ENCODE results near the gene SLC38A9.

Gene SLC38A9

DNA sequence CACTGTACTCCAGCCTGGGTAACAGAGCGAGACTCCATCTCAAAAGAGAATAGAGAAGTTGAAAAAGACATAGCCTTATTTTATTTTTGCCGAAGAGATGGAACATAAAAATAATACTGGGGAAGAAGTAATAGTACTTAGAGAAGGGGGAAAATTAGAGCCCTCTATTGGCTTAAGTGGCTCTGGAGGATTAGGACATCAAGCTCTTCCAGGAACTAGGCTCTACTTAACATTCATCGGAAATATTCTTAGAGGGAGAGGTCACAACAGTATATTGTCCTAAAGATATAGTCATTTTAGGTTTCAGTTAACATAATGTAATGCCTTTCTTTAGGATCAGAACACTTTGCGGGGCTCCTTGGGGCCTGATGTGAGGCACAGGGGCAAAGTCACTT is 91.4 kb downstream of the SLC38A9 start:
- H3K9me3 ChIP-seq = no peaks in the 10 kb centered on the region
- H3K27ac ChIP-seq = no peak overlapping the region
- intact Hi-C loops (cut with DNase I; ENCODE audit: low total_unique reads) = no loop called here
- TF ChIP-seq, protein P1, sequence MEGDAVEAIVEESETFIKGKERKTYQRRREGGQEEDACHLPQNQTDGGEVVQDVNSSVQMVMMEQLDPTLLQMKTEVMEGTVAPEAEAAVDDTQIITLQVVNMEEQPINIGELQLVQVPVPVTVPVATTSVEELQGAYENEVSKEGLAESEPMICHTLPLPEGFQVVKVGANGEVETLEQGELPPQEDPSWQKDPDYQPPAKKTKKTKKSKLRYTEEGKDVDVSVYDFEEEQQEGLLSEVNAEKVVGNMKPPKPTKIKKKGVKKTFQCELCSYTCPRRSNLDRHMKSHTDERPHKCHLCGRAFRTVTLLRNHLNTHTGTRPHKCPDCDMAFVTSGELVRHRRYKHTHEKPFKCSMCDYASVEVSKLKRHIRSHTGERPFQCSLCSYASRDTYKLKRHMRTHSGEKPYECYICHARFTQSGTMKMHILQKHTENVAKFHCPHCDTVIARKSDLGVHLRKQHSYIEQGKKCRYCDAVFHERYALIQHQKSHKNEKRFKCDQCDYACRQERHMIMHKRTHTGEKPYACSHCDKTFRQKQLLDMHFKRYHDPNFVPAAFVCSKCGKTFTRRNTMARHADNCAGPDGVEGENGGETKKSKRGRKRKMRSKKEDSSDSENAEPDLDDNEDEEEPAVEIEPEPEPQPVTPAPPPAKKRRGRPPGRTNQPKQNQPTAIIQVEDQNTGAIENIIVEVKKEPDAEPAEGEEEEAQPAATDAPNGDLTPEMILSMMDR (IDR thresholded peaks at IDR 0.05) = no peak
- no peaks in the 10 kb centered on the region for H3K27me3 ChIP-seq
- no peak overlapping the region for H3K4me3 ChIP-seq
- H3K4me1 ChIP-seq = no peaks in the 10 kb centered on the region
- H3K36me3 ChIP-seq = no peaks in the 10 kb centered on the region
- DNase-seq = no peak

DNA sequence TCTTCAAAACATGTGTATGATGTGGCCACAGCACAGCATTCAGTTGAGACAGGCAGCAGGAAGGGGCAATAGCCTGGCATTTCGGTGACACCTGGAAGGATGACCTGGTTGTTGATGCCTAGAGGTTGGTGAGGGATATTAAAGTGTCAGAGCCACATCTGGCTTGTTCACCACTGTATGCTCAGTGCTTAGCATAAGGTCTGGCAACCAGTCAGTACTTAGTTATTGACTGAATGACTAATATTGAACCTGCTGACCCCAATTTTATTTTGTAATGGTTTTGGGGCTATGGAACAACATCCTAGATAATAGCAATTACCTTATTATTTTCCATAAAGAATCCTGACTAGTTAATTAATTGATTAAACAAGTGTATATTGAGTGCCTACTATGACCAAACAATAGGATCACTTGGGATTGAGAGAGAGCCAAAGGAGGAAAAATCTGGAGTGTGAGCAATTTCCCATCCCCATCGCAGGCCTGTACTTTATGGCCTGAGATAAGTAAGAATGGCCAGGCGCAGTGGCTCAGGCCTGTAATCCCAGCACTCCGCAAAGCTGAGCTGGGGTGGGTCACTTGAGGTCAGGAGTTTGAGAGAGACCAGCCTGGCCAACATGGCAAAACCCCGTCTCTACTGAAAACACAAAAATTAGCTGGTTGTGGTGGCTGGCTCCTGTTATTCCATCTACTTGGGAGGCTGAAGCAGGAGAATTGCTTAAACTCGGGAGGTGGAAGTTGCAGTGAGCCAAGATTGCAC is 91.9 kb downstream of the SLC38A9 start:
- intact Hi-C loops (cut with DNase I; ENCODE audit: low total_unique reads) = no loop called here
- Histone ChIP-seq H3K4me3 (no peak overlapping the region), H3K36me3 (no peaks in the 10 kb centered on the region), H3K4me1 (no peaks in the 10 kb centered on the region), H3K9me3 (no peaks in the 10 kb centered on the region), H3K27me3 (no peaks in the 10 kb centered on the region), H3K27ac (no peak overlapping the region)
- TF ChIP-seq, protein P1 (IDR thresholded peaks at IDR 0.05) = no peak
- no peak for DNase-seq

DNA sequence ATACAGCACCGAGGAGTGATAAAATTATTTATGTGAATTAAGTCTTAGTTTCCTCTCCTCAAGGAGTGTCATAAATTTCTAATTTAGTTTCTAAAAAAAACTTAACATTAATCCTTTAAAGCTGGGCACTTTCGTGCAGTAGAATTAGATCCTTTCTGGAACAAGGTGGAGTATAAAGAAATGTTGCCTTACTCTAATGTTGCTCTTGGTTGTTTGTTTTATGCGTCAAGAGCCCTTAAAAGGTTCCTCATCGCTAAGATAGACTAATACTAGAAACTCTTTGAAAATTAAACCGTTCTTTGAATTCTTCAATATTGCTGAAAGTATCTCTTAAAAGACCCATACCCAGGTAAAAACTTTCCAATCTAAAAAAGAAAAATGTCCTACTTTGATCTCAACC is 93.8 kb downstream of the SLC38A9 start:
- no peak overlapping the region for H3K4me3 ChIP-seq
- TF ChIP-seq, protein P1 (IDR thresholded peaks at IDR 0.05) = no peak
- H3K27me3 ChIP-seq = no peaks in the 10 kb centered on the region
- DNase-seq = no peak
- no peak overlapping the region for H3K27ac ChIP-seq
- no peaks in the 10 kb centered on the region for H3K36me3 ChIP-seq
- intact Hi-C loops (cut with DNase I; ENCODE audit: low total_unique reads) = no loop called here
- no peaks in the 10 kb centered on the region for H3K9me3 ChIP-seq
- no peaks in the 10 kb centered on the region for H3K4me1 ChIP-seq

DNA sequence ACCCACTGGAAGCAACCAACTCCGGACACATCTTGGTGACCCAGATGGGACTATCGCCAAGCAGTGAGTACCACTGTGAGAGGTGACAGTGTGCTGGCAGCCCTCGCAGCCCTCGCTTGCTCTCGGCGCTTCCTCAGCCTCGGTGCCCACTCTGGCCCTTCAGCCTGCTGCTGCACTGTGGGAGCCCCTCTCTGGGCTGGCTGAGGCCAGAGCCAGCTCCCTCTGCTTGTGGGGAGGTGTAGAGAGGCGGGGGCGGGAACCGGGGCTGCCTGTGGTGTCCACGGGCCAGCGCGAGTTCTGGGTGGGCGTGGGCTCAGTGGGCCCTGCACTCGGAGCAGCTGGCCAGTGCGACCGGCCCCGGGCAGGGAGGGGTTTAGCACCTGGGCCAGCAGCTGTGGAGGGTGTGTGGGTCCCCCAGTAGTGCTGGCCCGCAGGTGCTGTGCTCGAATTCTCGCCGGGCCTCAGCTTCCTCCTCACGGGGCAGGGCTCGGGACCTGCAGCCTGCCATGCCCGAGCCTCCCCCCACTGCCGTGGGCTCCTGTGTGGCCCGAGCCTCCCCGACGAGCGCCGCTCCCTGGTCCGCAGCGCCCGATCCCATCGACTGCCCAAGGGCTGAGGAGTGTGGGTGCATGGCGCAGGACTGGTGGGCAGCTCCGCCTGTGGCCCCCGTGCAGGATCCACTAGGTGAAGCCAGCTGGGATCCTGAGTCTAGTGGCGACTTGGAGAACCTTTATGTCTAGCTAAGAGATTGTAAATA is 98.8 kb downstream of the SLC38A9 start:
- Histone ChIP-seq H3K4me3 (no peak overlapping the region), H3K4me1 (no peaks in the 10 kb centered on the region), H3K27me3 (no peaks in the 10 kb centered on the region), H3K9me3 (no peaks in the 10 kb centered on the region), H3K36me3 (no peaks in the 10 kb centered on the region), H3K27ac (no peak overlapping the region)
- DNase-seq = no peak
- intact Hi-C loops (cut with DNase I; ENCODE audit: low total_unique reads) = no loop called here
- TF ChIP-seq, protein P1 (IDR thresholded peaks at IDR 0.05) = no peak

DNA sequence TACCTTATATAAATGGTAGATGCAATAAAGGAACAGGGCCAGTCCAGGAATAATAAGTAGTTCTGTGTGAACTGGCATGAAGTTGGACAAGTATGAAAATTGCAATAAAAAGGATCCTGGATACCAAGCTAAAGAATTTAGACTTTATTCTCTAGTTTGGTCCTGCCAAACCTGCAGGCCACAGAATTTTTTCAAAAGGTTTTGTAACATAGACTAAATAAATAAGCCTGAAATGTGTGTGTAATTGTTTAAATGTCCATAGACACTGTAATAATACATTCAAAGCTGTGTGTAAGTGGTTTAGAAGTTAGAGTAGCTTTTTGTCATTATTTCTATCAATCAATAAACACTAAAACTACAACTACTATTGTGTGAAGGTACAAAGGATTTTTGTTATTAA is 101.6 kb downstream of the SLC38A9 start:
- Histone ChIP-seq H3K36me3 (no peaks in the 10 kb centered on the region), H3K4me1 (peaks cover 0 to 5% (median 0%) of the 10 kb centered on the region in 4 donors), H3K27ac (no peak overlapping the region), H3K27me3 (no peaks in the 10 kb centered on the region), H3K9me3 (no peaks in the 10 kb centered on the region), H3K4me3 (no peak overlapping the region)
- DNase-seq = no peak
- intact Hi-C loops (cut with DNase I; ENCODE audit: low total_unique reads) = no loop called here
- TF ChIP-seq, protein P1 (IDR thresholded peaks at IDR 0.05) = no peak

Data from tibial artery (tissue), 4 donors.